GM18520 (cell line): ENCODE measurements around the gene ARPP21.

ENCODE experiments used
- ATAC-seq: cut with Tn5 transposase; IDR thresholded peaks from one replicate; pipeline ENCODE4 v1.9.1; 2021; ENCODE audit not compliant: unreplicated experiment

ARPP21 gene

GRCh38 chr3:35727179-35727578 lies 87.9 kb downstream of the ARPP21 start:
- no peak for ATAC-seq

DNA sequence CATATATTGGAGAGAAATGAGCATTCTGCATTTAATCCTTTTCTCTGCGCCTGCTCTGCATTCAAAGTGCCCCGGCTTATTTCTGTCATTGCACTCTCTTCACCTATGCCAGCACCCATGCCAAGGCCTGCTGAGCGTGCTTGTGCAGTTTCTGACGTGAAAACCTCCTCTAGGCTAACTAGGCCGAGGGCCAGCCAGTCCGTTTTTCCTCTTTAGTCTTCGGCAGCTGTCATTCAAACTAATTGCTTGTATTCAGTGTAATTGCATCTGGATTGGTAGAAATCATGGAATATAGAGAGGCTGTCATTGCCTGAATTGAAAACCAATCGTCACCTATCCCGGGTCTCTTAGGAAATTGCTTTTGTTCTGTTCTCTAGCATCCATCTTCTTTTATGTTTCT lies 94.0 kb downstream of the ARPP21 start:
- no peak for ATAC-seq

- ATAC-seq, result no peak
These were observed 94.5 kb downstream of the ARPP21 start for GRCh38 chr3:35733864-35734263.

GRCh38 chr3:35737080-35737479 lies 97.8 kb downstream of the ARPP21 start:
- no peak for ATAC-seq

DNA sequence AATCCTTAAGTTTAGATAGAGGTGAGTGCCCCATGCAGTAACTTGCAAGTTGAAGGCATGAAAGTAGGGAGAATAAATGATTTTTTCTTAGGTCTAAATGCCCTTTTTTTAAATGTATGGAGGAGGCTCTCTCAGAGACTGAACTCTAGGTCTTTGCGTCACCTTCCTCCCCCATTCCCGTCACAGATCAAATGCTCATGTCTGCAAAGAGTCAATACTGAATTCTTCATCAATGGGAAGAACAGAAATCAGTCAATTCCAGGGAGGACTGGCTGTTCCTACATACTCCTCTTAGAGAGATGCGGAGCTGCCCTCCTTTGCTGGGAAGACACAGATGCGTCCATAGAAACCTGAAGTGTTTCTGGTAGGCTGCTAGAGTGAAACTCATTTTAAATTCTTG lies 98.2 kb downstream of the ARPP21 start:
- no peak for ATAC-seq

- ATAC-seq, result no peak
These were observed 98.8 kb downstream of the ARPP21 start for GRCh38 chr3:35737934-35738706.

DNA sequence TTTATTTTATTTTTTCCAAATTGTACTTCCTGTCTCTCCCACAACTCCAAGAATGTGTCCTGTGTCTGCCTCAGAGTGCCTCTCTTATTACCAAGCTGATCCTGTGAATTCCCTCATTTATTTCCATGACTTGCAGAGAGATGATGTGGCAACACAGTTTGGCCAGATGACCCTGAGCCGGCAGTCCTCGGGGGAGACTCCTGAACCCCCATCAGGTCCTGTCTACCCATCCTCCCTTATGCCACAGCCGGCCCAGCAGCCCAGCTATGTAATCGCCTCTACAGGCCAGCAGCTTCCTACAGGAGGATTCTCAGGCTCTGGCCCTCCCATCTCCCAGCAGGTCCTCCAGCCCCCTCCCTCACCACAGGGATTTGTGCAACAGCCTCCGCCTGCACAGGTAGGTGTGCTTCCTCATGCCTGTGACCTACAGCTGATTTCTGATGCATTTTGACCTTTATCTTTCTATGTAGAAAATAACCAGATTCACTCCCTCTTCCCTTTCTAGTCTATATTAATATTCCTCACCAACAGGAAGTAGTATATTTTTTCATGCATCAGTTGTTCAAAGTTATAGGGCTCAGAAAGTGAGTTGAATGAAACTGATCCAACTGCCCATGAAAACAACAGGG lies 100.0 kb downstream of the ARPP21 start:
- ATAC-seq, result no peak

DNA sequence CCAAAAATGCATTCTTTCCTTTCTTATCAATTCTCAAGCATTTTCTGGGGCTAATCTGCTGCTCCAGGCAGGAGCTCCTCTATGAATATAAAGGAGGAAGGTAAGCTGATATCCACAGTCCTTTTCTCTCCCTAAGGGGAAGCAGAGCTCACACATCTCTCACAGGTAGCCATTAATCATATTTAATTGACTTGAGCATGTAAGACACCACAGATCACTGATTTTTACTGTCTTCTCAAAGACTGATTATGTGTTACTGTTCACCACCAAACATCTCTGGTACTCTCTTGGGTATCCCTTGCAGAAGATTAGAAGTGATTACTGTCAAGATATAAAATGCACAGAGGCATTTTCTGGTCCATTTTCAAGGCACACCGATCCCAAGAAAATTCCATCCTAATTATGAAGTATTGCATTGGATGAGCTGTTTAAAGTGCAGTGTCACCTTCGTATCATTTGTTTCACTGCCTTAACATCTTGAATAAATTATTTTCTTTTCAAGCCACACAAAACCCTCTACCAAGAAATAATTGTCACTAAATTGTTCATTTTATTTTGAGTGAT lies 100.7 kb downstream of the ARPP21 start:
- ATAC-seq, result no peak

DNA sequence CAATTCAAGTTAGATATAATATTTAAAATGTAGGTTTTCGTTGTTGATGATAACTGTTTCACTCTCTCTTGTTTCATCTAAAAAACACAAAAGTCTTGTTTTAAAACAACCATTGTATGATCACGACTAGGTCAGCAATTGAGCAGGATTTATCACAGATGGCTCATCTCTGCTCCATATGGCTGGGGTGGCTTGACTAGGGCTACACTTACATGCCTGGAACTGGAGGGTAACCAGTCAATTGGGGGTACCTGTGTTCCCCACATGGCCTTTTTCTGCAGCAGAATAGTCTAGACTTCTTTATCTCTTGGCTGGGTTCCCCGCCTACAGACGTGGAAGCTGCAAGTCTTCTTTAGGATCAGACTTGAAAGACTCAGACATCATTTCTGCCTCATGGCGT lies 103.9 kb downstream of the ARPP21 start:
- no peak for ATAC-seq

DNA sequence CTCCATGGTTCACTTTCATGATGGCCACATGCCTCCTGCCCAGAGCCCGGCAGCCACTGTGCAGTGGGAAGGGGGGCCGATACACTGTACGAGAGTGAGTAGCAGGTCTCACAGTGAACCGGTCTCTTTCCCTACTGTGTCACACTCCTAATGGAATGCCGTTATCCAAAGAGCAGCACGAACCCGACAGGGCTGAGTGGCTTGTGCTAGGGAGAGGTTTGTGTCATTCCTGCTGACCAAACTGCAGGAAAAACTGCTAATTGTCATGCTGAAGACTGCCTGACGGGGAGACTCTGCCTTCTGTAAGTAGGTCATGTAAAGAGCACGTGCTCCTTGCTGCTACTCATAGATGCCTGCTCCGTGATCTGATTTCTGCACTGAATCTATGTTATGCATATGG lies 105.1 kb downstream of the ARPP21 start:
- ATAC-seq, result no peak

DNA sequence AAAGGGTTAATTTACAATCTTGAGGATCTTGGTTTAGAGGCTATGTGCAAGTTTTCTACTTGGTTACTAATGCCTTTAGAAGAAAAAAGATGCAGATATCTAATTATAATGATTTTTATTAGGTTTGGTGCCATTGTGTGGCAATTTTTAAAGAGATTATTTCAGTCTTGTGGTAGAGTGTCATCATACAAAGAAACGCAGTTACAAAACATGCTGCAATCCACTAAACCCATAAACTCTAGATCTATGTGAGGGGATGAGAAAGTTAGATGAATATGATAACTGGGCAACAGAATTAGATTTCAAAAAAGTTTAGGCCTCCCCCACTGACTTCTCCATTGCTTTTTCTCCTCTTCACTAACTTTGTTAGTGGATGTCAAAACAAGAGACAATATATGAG lies 106.0 kb downstream of the ARPP21 start:
- ATAC-seq, result no peak

- ATAC-seq, result no peak
These were observed 106.6 kb downstream of the ARPP21 start for GRCh38 chr3:35745802-35746484.

GRCh38 chr3:35746492-35746891 lies 107.2 kb downstream of the ARPP21 start:
- no peak for ATAC-seq

DNA sequence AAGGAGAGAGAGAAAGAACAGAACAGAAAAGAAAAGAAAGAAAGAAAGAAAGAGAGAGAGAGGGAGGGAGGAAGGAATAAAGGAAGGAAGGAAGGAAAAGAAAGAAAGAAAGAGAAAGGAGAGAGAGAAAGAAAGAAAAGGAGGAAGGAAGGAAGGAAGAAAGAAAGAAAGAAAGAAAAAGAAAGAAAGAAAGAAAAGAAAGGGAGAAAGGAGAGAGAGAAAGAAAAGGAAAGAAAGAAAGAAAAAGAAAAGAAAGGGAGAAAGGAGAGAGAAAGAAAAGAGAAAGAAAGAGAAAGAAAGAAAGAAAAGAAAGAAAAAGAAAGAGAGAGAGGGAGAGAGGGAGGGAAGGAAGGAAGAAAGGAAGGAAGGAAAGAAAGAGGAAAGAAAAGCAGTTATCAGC lies 108.8 kb downstream of the ARPP21 start:
- no peak for ATAC-seq

DNA sequence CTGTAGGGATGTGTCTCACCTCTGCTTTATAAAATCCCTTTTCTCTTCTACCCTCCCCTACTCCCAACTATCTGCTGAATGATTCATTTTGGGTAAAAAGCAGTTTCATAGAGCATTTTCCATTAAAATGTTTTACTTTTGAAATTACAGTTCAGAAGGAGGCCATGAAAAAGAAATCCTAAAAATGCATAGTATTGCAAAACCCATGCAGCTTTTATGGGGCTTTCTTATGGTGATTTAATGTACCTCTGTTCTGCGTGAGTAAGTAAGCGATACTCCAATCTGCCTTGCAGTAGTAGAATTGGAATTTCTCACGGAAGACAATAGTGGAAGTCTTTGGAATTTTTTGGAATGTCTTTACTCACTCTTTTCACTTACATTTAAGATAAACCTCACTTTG lies 111.9 kb downstream of the ARPP21 start:
- ATAC-seq, result no peak

GRCh38 chr3:35757991-35758757 lies 118.8 kb downstream of the ARPP21 start:
- ATAC-seq, result no peak

- ATAC-seq, result no peak
These were observed 120.8 kb downstream of the ARPP21 start for GRCh38 chr3:35760146-35760545.

- no peak for ATAC-seq
These were observed 122.0 kb downstream of the ARPP21 start for GRCh38 chr3:35761311-35761710.

DNA sequence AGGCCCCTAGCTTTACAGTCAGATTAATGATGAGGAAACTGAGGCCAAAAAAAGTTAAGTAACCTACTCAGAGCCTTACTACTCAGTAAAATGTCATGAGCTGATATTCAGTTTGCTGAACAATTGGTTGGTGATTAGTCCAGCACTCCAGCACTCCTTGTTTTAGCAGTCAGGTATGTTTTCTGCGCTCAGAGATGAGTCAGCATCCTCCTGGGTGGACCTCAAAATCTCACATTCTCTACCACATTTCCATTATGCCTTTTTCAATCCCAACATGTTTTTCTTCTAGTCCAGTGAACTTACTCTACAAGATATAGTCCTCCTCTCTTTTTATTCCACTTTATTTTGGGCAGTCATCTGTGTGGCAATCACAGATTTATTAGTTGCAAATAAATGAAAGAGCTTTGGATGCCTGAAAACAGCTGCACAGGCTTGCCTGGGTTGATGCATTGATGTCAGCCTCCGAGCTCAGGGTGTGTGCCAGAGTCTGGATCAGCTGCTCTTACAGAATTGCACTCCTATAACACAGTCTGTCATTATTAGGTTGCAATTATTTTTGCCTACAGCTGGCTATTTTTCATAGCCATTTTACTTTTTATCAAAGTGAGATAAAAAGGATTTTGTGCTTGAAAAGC lies 133.2 kb downstream of the ARPP21 start:
- ATAC-seq, result no peak

DNA sequence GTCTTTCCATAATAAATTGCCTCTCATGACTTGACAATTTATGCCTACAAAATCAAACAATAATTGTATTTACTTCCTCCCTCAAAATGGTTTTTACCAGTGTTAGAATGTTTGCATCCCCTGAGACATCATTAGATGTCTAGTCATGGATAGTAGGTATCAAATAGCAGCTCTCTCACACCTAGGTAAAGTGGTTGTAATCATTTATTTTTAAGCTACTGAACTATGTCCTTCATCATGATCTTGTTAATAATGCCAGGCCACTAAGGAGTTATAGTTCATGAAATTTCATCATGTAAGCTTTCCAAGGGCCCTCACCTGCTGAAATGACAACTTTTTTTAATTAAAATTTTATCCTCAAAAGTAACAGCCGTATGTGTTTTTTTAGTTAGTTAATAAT lies 134.1 kb downstream of the ARPP21 start:
- ATAC-seq, result no peak

DNA sequence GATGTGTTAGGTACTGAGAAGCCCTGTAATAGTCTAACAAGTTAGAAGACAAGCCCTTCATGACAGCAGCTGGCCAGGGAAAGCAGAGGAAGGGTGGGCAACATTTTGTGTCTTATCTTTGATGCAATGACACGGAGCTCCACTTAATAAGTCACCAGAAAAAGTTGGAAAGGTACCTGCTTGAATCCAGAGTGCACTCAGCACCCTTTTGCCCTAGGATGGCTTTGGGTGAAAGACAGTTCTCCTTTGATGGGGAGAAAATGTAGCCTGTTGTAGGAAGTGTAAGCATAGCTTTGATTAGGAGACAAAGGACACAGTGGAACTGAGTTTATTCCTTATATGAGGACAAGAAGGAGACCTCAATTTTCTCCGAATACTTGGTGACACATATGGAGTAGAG lies 137.0 kb downstream of the ARPP21 start:
- no peak for ATAC-seq
